Measurements from ENCODE around the gene MMP15. TPM values are rescaled to one million over a fixed set of nuclear protein-coding genes. Genes with fewer than 3 reads are reported as not detected.
A peak's percentile ranks its signal among the peaks of the same experiment; 100 is the strongest.

MMP15 gene
- polyA plus RNA-seq, 1 of the 3 experiments (the other 2 are of a cell fraction): 3.1 TPM

GRCh38 chr16:57994778-57995177 is 30.8 kb upstream of the MMP15 start:
- Histone ChIP-seq H3K4me2 (no peak overlapping the region), H3K9ac (no peak overlapping the region), H3K9me3 (no peaks in the 10 kb centered on the region), H3K36me3 (replicated peaks in 1 of 2; ENCODE audit: control insufficient read depth in 1 of 2, insufficient read depth in 2 of 2, low read length in 1 of 2) (peaks cover 0 to 35% of the 10 kb centered on the region in 2 experiments), H3K79me2 (ENCODE audit: insufficient read depth) (peaks cover 17% of the 10 kb centered on the region), H3K4me3 (ENCODE audit: low read depth in 2 of 2, low read length in 1 of 2) (no peak overlapping the region), H3K27ac (ENCODE audit: low read depth in 2 of 2, low read length in 1 of 2) (no peak overlapping the region), H2AFZ (ENCODE audit: low read depth) (no peak overlapping the region), H3F3A (replicated peaks; ENCODE audit: insufficient read depth) (no peaks in the 10 kb centered on the region), H3K4me1 (ENCODE audit: control insufficient read depth in 1 of 2, insufficient read depth in 2 of 2, low read depth in 1 of 2, low read length in 1 of 2) (peaks cover 0 to 10% of the 10 kb centered on the region in 2 experiments; a peak in 1 of 4 replicates), H3K27me3 (ENCODE audit: insufficient read depth) (no peaks in the 10 kb centered on the region), H4K20me1 (ENCODE audit: insufficient read depth) (0 out of 2 replicates have a peak, but pooled peaks cover 6% of the 10 kb centered on the region), H3K9me2 (no peaks in the 10 kb centered on the region)
- ChIA-PET POLR2A (no interaction called here), CTCF (no interaction called here)
- TF ChIP-seq FOXJ3 (CRISPR knock-in tag; IDR thresholded peaks at IDR 0.05) (no peak), EZH2phosphoT487 (IDR thresholded peaks at IDR 0.05; ENCODE audit: borderline replicate concordance, low read depth) (no peak), RXRA (IDR thresholded peaks at IDR 0.05; ENCODE audit: borderline replicate concordance, low read depth) (no peak), SMC3 (IDR thresholded peaks at IDR 0.05; ENCODE audit: low read depth, low read length) (peak; percentile 33; the same call in 1 of the 2 replicates), USF1 (IDR thresholded peaks at IDR 0.05; ENCODE audit: borderline replicate concordance, low read depth) (no peak), SIN3A (IDR thresholded peaks at IDR 0.05; ENCODE audit: borderline replicate concordance, low read depth, low read length) (no peak), NRF1 (IDR thresholded peaks at IDR 0.05; ENCODE audit: low read depth, low read length) (no peak), ZBTB33 (IDR thresholded peaks at IDR 0.05; ENCODE audit: borderline replicate concordance, low read depth) (no peak), RFX5 (IDR thresholded peaks at IDR 0.05; ENCODE audit: low read length) (no peak), PBX3 (IDR thresholded peaks at IDR 0.05) (no peak), NFIC (IDR thresholded peaks at IDR 0.05; ENCODE audit: borderline replicate concordance) (no peak), IRF3 (IDR thresholded peaks at IDR 0.05; ENCODE audit: low read depth, low read length) (no peak), RAD21 (IDR thresholded peaks at IDR 0.05; ENCODE audit: low read length) (peak; percentile 41; the same call in 1 of the 2 replicates), TEAD4 (IDR thresholded peaks at IDR 0.05; ENCODE audit: borderline replicate concordance, insufficient read depth) (no peak), EP300 (IDR thresholded peaks at IDR 0.05; ENCODE audit: borderline replicate concordance in 1 of 2, low read depth in 1 of 2, low read length in 1 of 2) (no peak), RCOR1 (IDR thresholded peaks at IDR 0.05; ENCODE audit: low read length) (no peak), TAF1 (IDR thresholded peaks at IDR 0.05; ENCODE audit: borderline replicate concordance, low read depth, low read length) (no peak), FOSL2 (IDR thresholded peaks at IDR 0.05; ENCODE audit: borderline replicate concordance, low read depth) (no peak), MXI1 (IDR thresholded peaks at IDR 0.05; ENCODE audit: low read depth, low read length) (no peak)
- TF ChIP-seq, protein P1, sequence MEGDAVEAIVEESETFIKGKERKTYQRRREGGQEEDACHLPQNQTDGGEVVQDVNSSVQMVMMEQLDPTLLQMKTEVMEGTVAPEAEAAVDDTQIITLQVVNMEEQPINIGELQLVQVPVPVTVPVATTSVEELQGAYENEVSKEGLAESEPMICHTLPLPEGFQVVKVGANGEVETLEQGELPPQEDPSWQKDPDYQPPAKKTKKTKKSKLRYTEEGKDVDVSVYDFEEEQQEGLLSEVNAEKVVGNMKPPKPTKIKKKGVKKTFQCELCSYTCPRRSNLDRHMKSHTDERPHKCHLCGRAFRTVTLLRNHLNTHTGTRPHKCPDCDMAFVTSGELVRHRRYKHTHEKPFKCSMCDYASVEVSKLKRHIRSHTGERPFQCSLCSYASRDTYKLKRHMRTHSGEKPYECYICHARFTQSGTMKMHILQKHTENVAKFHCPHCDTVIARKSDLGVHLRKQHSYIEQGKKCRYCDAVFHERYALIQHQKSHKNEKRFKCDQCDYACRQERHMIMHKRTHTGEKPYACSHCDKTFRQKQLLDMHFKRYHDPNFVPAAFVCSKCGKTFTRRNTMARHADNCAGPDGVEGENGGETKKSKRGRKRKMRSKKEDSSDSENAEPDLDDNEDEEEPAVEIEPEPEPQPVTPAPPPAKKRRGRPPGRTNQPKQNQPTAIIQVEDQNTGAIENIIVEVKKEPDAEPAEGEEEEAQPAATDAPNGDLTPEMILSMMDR (IDR thresholded peaks at IDR 0.05): peak; percentile 48
- TF ChIP-seq, protein P2, sequence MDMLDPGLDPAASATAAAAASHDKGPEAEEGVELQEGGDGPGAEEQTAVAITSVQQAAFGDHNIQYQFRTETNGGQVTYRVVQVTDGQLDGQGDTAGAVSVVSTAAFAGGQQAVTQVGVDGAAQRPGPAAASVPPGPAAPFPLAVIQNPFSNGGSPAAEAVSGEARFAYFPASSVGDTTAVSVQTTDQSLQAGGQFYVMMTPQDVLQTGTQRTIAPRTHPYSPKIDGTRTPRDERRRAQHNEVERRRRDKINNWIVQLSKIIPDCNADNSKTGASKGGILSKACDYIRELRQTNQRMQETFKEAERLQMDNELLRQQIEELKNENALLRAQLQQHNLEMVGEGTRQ (IDR thresholded peaks at IDR 0.05; ENCODE audit: borderline replicate concordance, low read depth, low read length): no peak
- TF ChIP-seq, protein P3, sequence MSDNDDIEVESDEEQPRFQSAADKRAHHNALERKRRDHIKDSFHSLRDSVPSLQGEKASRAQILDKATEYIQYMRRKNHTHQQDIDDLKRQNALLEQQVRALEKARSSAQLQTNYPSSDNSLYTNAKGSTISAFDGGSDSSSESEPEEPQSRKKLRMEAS (IDR thresholded peaks at IDR 0.05; ENCODE audit: low read depth): no peak
- 41% methylated on average over 4 of the region's 4 CpGs for WGBS (ENCODE audit: low lambda C conversion rate)
- DNase-seq: peak; percentile 64
